LNCaP clone FGC (cell line): ENCODE data around the gene CD27.

ENCODE experiments used
- DNase-seq: peaks from one replicate; pipeline ENCODE4 v3.0.0-alpha.2; 2011; ENCODE audit warnings: low read depth
- H3K4me3 ChIP-seq: 2 replicates; pipeline ENCODE4 v1.5.1; 2011; ENCODE audit warnings: mild to moderate bottlenecking, low read depth, low read length, control low read depth
- CTCF ChIP-seq: IDR thresholded peaks from 2 replicates; pipeline ENCODE4 v1.5.1; 2012; ENCODE audit warnings: mild to moderate bottlenecking; ENCODE audit not compliant: control insufficient read depth, insufficient read depth; ENCODE audit errors: extremely low read depth

CD27 gene

GRCh38 chr12:6452245-6452943 is 7.6 kb downstream of the CD27 start:
- no peak for TF ChIP-seq CTCF

GRCh38 chr12:6452944-6453630 is 8.3 kb downstream of the CD27 start:
- TF ChIP-seq CTCF = no peak
- peak overlapping the region; percentile 64 for H3K4me3 ChIP-seq
- no peak for DNase-seq

More at GRCh38 chr12:6452245-6452943, 7.6 kb downstream of the CD27 start:
- peak overlapping the region; percentile 64 for H3K4me3 ChIP-seq
- no peak for DNase-seq

- DNase-seq = no peak
- no peak for TF ChIP-seq CTCF
- no peak overlapping the region for H3K4me3 ChIP-seq
Observed at GRCh38 chr12:6457220-6457945, 12.6 kb downstream of the CD27 start.

- no peak for DNase-seq
- H3K4me3 ChIP-seq = no peak overlapping the region
- TF ChIP-seq CTCF = no peak
Observed at GRCh38 chr12:6458281-6459003, 13.7 kb downstream of the CD27 start.

- no peak overlapping the region for H3K4me3 ChIP-seq
- DNase-seq = no peak
- no peak for TF ChIP-seq CTCF
Observed at GRCh38 chr12:6459004-6459337, 14.2 kb downstream of the CD27 start.

GRCh38 chr12:6460751-6461371 is 16.1 kb downstream of the CD27 start:
- TF ChIP-seq CTCF = no peak
- no peak for DNase-seq
- H3K4me3 ChIP-seq = no peak overlapping the region
